ENCODE measurements around the gene MTRF1.
"Not testable (repeated sequence)": the region's sequence is repeated elsewhere in the genome, so short reads cannot be mapped to it uniquely, and the experiment has no call there.

Gene MTRF1

GRCh38 chr13:41186481-41186880 lies 76.9 kb downstream of the MTRF1 start:
- in situ Hi-C loops (cut with MboI; ENCODE audit: low sequenced_read_pairs) = no loop called here

GRCh38 chr13:41182231-41182630 lies 81.1 kb downstream of the MTRF1 start:
- in situ Hi-C loops (cut with MboI; ENCODE audit: low sequenced_read_pairs) = no loop called here

GRCh38 chr13:41179593-41180250 lies 83.7 kb downstream of the MTRF1 start:
- in situ Hi-C loops (cut with MboI; ENCODE audit: low sequenced_read_pairs) = no loop called here

- in situ Hi-C loops (cut with MboI; ENCODE audit: low sequenced_read_pairs) = no loop called here
These were observed 85.3 kb downstream of the MTRF1 start for GRCh38 chr13:41178040-41178439.

- in situ Hi-C loops (cut with MboI; ENCODE audit: low sequenced_read_pairs) = no loop called here
These were observed 85.8 kb downstream of the MTRF1 start for GRCh38 chr13:41177616-41178015.

GRCh38 chr13:41175576-41175975 lies 87.8 kb downstream of the MTRF1 start:
- in situ Hi-C loops (cut with MboI; ENCODE audit: low sequenced_read_pairs) = not testable (repeated sequence)

All from HL-60/S4 (cell line).